H9 (cell line): Measurements from ENCODE around the gene ITGAX. TPM values are rescaled to one million over a fixed set of nuclear protein-coding genes. Genes with fewer than 3 reads are reported as not detected.

ENCODE experiments used
- DNase-seq: peaks from one replicate; pipeline ENCODE4 v3.0.0-alpha.2; 2017
- H2AFZ ChIP-seq: one replicate; pipeline ENCODE4 v1.6.1; 2013; ENCODE audit warnings: mild to moderate bottlenecking, low read length, control low read depth, moderate library complexity
- H2AK5ac ChIP-seq: 2 replicates; pipeline ENCODE4 v1.6.1; 2013; ENCODE audit warnings: low read length, control low read depth, mixed read lengths; ENCODE audit not compliant: insufficient read length
- H2BK120ac ChIP-seq: one replicate; pipeline ENCODE4 v1.6.1; 2013; ENCODE audit warnings: low read depth, mild to moderate bottlenecking, low read length, control low read depth, inconsistent platforms; ENCODE audit not compliant: poor library complexity, severe bottlenecking
- H2BK12ac ChIP-seq: 2 replicates; pipeline ENCODE4 v1.6.1; 2013; ENCODE audit warnings: low read length, control low read depth, mixed read lengths, low read depth; ENCODE audit not compliant: insufficient read length
- H2BK15ac ChIP-seq: 2 replicates; pipeline ENCODE4 v1.6.1; 2013; ENCODE audit warnings: low read depth, low read length, control low read depth
- H2BK20ac ChIP-seq: one replicate; pipeline ENCODE4 v1.6.1; 2013; ENCODE audit warnings: low read depth, mild to moderate bottlenecking, low read length, control low read depth, inconsistent platforms; ENCODE audit not compliant: poor library complexity, severe bottlenecking
- H2BK5ac ChIP-seq: 2 replicates; pipeline ENCODE4 v1.6.1; 2013; ENCODE audit warnings: low read length, control low read depth, mixed read lengths; ENCODE audit not compliant: insufficient read length
- H3K14ac ChIP-seq: 2 replicates; pipeline ENCODE4 v1.6.1; 2013; ENCODE audit warnings: low read length, control low read depth; ENCODE audit not compliant: insufficient read depth
- H3K18ac ChIP-seq: 2 replicates; pipeline ENCODE4 v1.6.1; 2013; ENCODE audit warnings: low read depth, mild to moderate bottlenecking, mixed read lengths, low read length, control low read depth; ENCODE audit not compliant: insufficient read length
- H3K23ac ChIP-seq: 2 replicates; pipeline ENCODE4 v1.6.1; 2013; ENCODE audit warnings: low read length, control low read depth, mixed read lengths, low read depth; ENCODE audit not compliant: insufficient read length
- H3K23me2 ChIP-seq: 2 replicates; pipeline ENCODE4 v1.6.1; 2013; ENCODE audit warnings: low read depth, mild to moderate bottlenecking, mixed read lengths, low read length, control low read depth; ENCODE audit not compliant: insufficient read length, poor library complexity, severe bottlenecking
- H3K27ac ChIP-seq: 2 replicates; pipeline ENCODE4 v1.5.1; 2013; ENCODE audit warnings: low read length, control low read depth, mixed read lengths, low read depth; ENCODE audit not compliant: insufficient read length
- H3K27me3 ChIP-seq: 2 replicates; pipeline ENCODE4 v1.6.1; 2013; ENCODE audit warnings: low read length, control low read depth, inconsistent platforms; ENCODE audit not compliant: insufficient read depth
- H3K4ac ChIP-seq: 2 replicates; pipeline ENCODE4 v1.6.1; 2013; ENCODE audit warnings: low read depth, mild to moderate bottlenecking, control low read depth, inconsistent platforms, low read length, moderate library complexity
- H3K4me1 ChIP-seq: 2 replicates; pipeline ENCODE4 v1.6.1; 2013; ENCODE audit warnings: low read length, control low read depth, inconsistent platforms; ENCODE audit not compliant: insufficient read depth
- H3K4me2 ChIP-seq: 2 replicates; pipeline ENCODE4 v1.6.1; 2013; ENCODE audit warnings: low read length, control low read depth, mixed read lengths; ENCODE audit not compliant: insufficient read length, insufficient read depth
- H3K56ac ChIP-seq: 2 replicates; pipeline ENCODE4 v1.6.1; 2013; ENCODE audit warnings: low read depth, mild to moderate bottlenecking, mixed read lengths, low read length, control low read depth; ENCODE audit not compliant: insufficient read length
- H3K79me1 ChIP-seq: 2 replicates; pipeline ENCODE4 v1.6.1; 2013; ENCODE audit warnings: low read depth, mild to moderate bottlenecking, moderate library complexity, low read length, control low read depth, inconsistent platforms; ENCODE audit not compliant: insufficient read depth, poor library complexity, severe bottlenecking
- H3K79me2 ChIP-seq: 2 replicates; pipeline ENCODE4 v1.6.1; 2013; ENCODE audit warnings: low read length, control low read depth, inconsistent platforms; ENCODE audit not compliant: insufficient read depth
- H3K9ac ChIP-seq: 2 replicates; pipeline ENCODE4 v1.6.1; 2013; ENCODE audit warnings: low read length, control low read depth, mixed read lengths; ENCODE audit not compliant: insufficient read length; ENCODE audit errors: extremely low read depth
- H3K9me3 ChIP-seq: one replicate; pipeline ENCODE4 v1.6.1; 2013; ENCODE audit warnings: low read depth, low read length, inconsistent platforms; ENCODE audit not compliant: control insufficient read depth
- H3T11ph ChIP-seq: one replicate; pipeline ENCODE4 v1.6.1; 2013; ENCODE audit warnings: mild to moderate bottlenecking, low read length, control low read depth, inconsistent platforms
- H4K20me1 ChIP-seq: one replicate; pipeline ENCODE4 v1.6.1; 2013; ENCODE audit not compliant: control insufficient read depth, insufficient read length, insufficient read depth
- H4K5ac ChIP-seq: 2 replicates; pipeline ENCODE4 v1.6.1; 2013; ENCODE audit warnings: low read depth, mild to moderate bottlenecking, mixed read lengths, low read length, control low read depth; ENCODE audit not compliant: insufficient read length
- H4K8ac ChIP-seq: replicated peaks from 2 replicates; pipeline ENCODE4 v1.6.1; 2013; ENCODE audit warnings: low read length, control low read depth, mixed read lengths, low read depth; ENCODE audit not compliant: insufficient read length
- H4K91ac ChIP-seq: 2 replicates; pipeline ENCODE4 v1.6.1; 2013; ENCODE audit warnings: low read depth, mild to moderate bottlenecking, moderate library complexity, mixed read lengths, low read length, control low read depth; ENCODE audit not compliant: insufficient read length
- H3K27ac Mint-ChIP-seq, 3 experiments: 2 replicates in 2 of 3; 3 replicates in 1 of 3; pipeline ENCODE4 v1.8.0; 2020 to 2021; ENCODE audit warnings: mixed read lengths in 3 of 3, mild to moderate bottlenecking in 1 of 3, moderate library complexity in 1 of 3
- H3K27me3 Mint-ChIP-seq: 2 replicates; pipeline ENCODE4 v1.8.0; 2021; ENCODE audit warnings: low read depth, mild to moderate bottlenecking, moderate library complexity, mixed read lengths
- H3K36me3 Mint-ChIP-seq, 3 experiments: 2 replicates in 2 of 3; 3 replicates in 1 of 3; pipeline ENCODE4 v1.8.0; 2020 to 2021; ENCODE audit warnings: low read depth in 3 of 3, mixed read lengths in 3 of 3; ENCODE audit not compliant: insufficient read depth in 1 of 3
- H3K4me1 Mint-ChIP-seq, 2 experiments: 2 replicates each; pipeline ENCODE4 v1.8.0; 2020; ENCODE audit warnings: mixed read lengths in 2 of 2
- H3K4me3 Mint-ChIP-seq, 2 experiments: 2 replicates in 1 of 2; 3 replicates in 1 of 2; pipeline ENCODE4 v1.8.0; 2020 to 2021; ENCODE audit warnings: mild to moderate bottlenecking in 2 of 2, mixed read lengths in 2 of 2, moderate library complexity in 1 of 2
- H3K9me3 Mint-ChIP-seq, 2 experiments: 2 replicates in 1 of 2; 3 replicates in 1 of 2; pipeline ENCODE4 v1.8.0; 2020; ENCODE audit warnings: mild to moderate bottlenecking in 2 of 2, mixed read lengths in 2 of 2, moderate library complexity in 1 of 2
- WGBS: extraction: QIAGEN DNeasy Blood & Tissue Kit; methylation state at CpG from one replicate; pipeline ENCODE4 v1.1.7; 2013; ENCODE audit warnings: missing lambda C conversion rate, low lambda C conversion rate, mixed read lengths; ENCODE audit not compliant: insufficient read length; ENCODE audit errors: extremely low coverage; 5-methylcytosine and 5-hydroxymethylcytosine counted together
- total RNA-seq: library from RNA; stranded (reverse); gene quantifications from 2 replicates; pipeline ENCODE4 v1.2.1, GENCODE V29; 2021
- TF ChIP-seq, protein P1 (sequence below): fragments of 200-600 bp; sonication (generic); conservative IDR thresholded peaks from 3 replicates; pipeline ENCODE4 v1.8.0; 2021; ENCODE audit warnings: antibody characterized with exemption, mild to moderate bottlenecking

Gene ITGAX
- total RNA-seq, 1 experiment from 2014 or later: 0.28 TPM

DNA sequence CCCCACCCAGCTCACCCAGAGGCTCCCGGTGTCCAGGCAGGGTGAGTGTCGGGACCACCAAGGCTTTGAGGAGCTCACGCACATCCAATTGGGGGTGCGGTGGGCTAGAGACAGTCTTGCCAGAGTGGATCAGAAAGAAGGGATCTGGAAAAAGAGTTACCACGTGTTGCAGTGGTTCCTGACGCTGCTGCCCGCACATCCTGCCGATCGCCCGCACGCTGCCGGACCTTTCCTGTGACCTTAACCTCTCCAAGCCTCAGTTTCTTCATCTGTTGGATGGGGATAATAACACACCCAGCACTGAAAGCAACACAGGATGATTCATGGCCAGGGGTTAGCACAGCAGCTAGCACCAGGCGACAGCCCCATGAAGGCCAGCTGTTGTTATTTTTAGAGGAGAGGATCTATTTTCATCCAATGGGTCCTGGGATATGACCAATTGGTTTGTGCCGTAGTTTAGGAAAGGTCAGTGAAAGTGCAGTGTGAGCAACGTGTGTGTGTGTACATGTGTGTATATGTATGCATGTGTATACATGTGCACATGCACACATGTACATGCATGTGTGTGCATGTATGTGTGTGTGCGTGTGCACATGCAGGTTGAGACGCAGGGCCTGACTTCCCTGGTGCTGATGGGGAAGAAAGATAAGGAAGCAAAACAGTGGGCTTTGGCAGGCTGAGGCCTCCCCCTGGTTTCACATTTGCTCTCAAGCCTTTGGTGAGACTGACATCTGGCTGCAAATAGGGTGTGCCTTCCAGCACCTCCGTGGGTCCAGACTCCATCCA lies 2.5 kb downstream of the ITGAX start:
- Mint-ChIP-seq H3K9me3 (no peaks in the 10 kb centered on the region; a peak in 2 of 5 replicates), H3K27ac (no peak overlapping the region), H3K27me3 (peaks cover 5% of the 10 kb centered on the region), H3K4me3 (no peak overlapping the region), H3K36me3 (no peaks in the 10 kb centered on the region), H3K4me1 (peaks cover 10 to 15% of the 10 kb centered on the region in 2 experiments)
- no peaks in the 10 kb centered on the region for H3K79me1 ChIP-seq
- no peak for DNase-seq
- H2BK15ac ChIP-seq: no peak overlapping the region
- H3K9ac ChIP-seq: no peak overlapping the region
- no peak overlapping the region for H3K56ac ChIP-seq
- no peak overlapping the region for H2AFZ ChIP-seq
- no peak overlapping the region for H2AK5ac ChIP-seq
- no peaks in the 10 kb centered on the region for H3K79me2 ChIP-seq
- no peak overlapping the region for H2BK120ac ChIP-seq
- H4K8ac ChIP-seq: no peak overlapping the region
- H4K20me1 ChIP-seq: no peaks in the 10 kb centered on the region
- H3K18ac ChIP-seq: no peak overlapping the region
- H3K27ac ChIP-seq: no peak overlapping the region
- no peak overlapping the region for H2BK5ac ChIP-seq
- TF ChIP-seq, protein P1, sequence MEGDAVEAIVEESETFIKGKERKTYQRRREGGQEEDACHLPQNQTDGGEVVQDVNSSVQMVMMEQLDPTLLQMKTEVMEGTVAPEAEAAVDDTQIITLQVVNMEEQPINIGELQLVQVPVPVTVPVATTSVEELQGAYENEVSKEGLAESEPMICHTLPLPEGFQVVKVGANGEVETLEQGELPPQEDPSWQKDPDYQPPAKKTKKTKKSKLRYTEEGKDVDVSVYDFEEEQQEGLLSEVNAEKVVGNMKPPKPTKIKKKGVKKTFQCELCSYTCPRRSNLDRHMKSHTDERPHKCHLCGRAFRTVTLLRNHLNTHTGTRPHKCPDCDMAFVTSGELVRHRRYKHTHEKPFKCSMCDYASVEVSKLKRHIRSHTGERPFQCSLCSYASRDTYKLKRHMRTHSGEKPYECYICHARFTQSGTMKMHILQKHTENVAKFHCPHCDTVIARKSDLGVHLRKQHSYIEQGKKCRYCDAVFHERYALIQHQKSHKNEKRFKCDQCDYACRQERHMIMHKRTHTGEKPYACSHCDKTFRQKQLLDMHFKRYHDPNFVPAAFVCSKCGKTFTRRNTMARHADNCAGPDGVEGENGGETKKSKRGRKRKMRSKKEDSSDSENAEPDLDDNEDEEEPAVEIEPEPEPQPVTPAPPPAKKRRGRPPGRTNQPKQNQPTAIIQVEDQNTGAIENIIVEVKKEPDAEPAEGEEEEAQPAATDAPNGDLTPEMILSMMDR: no peak
- no peaks in the 10 kb centered on the region for H3K4me1 ChIP-seq
- H3K14ac ChIP-seq: no peak overlapping the region
- H3K23me2 ChIP-seq: no peaks in the 10 kb centered on the region
- no peak overlapping the region for H3K4me2 ChIP-seq
- no peaks in the 10 kb centered on the region for H3K9me3 ChIP-seq
- no peak overlapping the region for H4K91ac ChIP-seq
- no peak overlapping the region for H3K23ac ChIP-seq
- no peak overlapping the region for H3T11ph ChIP-seq
- H3K27me3 ChIP-seq: no peaks in the 10 kb centered on the region
- no peak overlapping the region for H3K4ac ChIP-seq
- no peak overlapping the region for H4K5ac ChIP-seq
- H2BK12ac ChIP-seq: no peak overlapping the region
- no CpG with 5 or more reads among the region's 18 CpGs for WGBS
- no peak overlapping the region for H2BK20ac ChIP-seq
